Liver (tissue), 9 donors: Measurements from ENCODE around the gene SET. TPM values are rescaled to one million over a fixed set of nuclear protein-coding genes. Genes with fewer than 3 reads are reported as not detected.

Source experiments
- DNase-seq: peaks from one replicate; pipeline ENCODE4 v3.0.0-alpha.2; 2017; ENCODE audit warnings: low spot score
- H3K27ac ChIP-seq, 2 donors: one replicate each; pipeline ENCODE4 v1.7.0; 2013; ENCODE audit warnings: inconsistent platforms in 2 of 2, low read length in 2 of 2, control low read depth in 1 of 2, low read depth in 1 of 2, mild to moderate bottlenecking in 1 of 2
- H3K27me3 ChIP-seq, 4 donors: one replicate each; pipeline versions ENCODE4 v1.6.1 to v1.7.0; 2013; ENCODE audit warnings: low read length in 3 of 4, inconsistent platforms in 1 of 4, mild to moderate bottlenecking in 1 of 4, moderate library complexity in 1 of 4; ENCODE audit not compliant: control insufficient read depth in 4 of 4, insufficient read depth in 4 of 4
- H3K36me3 ChIP-seq, 4 donors: one replicate each; pipeline versions ENCODE4 v1.6.1 to v1.7.0; 2013; ENCODE audit warnings: low read length in 3 of 4, mild to moderate bottlenecking in 3 of 4, low read depth in 1 of 4, moderate library complexity in 1 of 4; ENCODE audit not compliant: control insufficient read depth in 4 of 4, insufficient read depth in 3 of 4
- H3K4me1 ChIP-seq, 4 donors: one replicate each; pipeline versions ENCODE4 v1.6.1 to v1.7.0; 2013; ENCODE audit warnings: low read length in 3 of 4, mild to moderate bottlenecking in 3 of 4, moderate library complexity in 1 of 4; ENCODE audit not compliant: control insufficient read depth in 4 of 4, insufficient read depth in 4 of 4
- H3K4me3 ChIP-seq, 3 donors: one replicate each; pipeline versions ENCODE4 v1.6.1 to v1.7.0; 2013; ENCODE audit warnings: low read length in 3 of 3, control low read depth in 1 of 3, low read depth in 1 of 3, mild to moderate bottlenecking in 1 of 3
- H3K9ac ChIP-seq, 2 donors: one replicate each; pipeline ENCODE4 v1.7.0; 2013; ENCODE audit warnings: low read length in 2 of 2, mild to moderate bottlenecking in 2 of 2, moderate library complexity in 2 of 2, control low read depth in 1 of 2, low read depth in 1 of 2
- H3K9me3 ChIP-seq, 4 donors: one replicate each; pipeline versions ENCODE4 v1.6.1 to v1.7.0; 2013; ENCODE audit warnings: low read length in 3 of 4; ENCODE audit not compliant: control insufficient read depth in 4 of 4
- CTCF ChIP-seq: fragments of 150-350 bp; IDR thresholded peaks from 2 replicates; pipeline ENCODE4 v1.5.1; 2017; ENCODE audit warnings: improper control_type of control experiment, low read depth, low read length; ENCODE audit not compliant: missing input control
- EGR1 ChIP-seq, 2 donors: IDR thresholded peaks; 2 replicates each; pipeline ENCODE4 v1.6.1; 2016 to 2018; ENCODE audit warnings: antibody characterized with exemption in 2 of 2, low read depth in 2 of 2
- FOXA1 ChIP-seq: IDR thresholded peaks from 2 replicates; pipeline ENCODE4 v1.6.1; 2016; ENCODE audit warnings: antibody characterized with exemption
- FOXA2 ChIP-seq: IDR thresholded peaks from 2 replicates; pipeline ENCODE4 v1.6.1; 2016; ENCODE audit warnings: antibody characterized with exemption
- GABPA ChIP-seq, 2 donors: IDR thresholded peaks in 1 of 2; conservative IDR thresholded peaks in 1 of 2; 2 replicates each; pipeline ENCODE4 v1.6.1; 2016; ENCODE audit warnings: antibody characterized with exemption in 2 of 2, mild to moderate bottlenecking in 1 of 2, moderate library complexity in 1 of 2
- HNF4A ChIP-seq, 2 donors: conservative IDR thresholded peaks; 2 replicates each; pipeline ENCODE4 v1.6.1; 2016; ENCODE audit warnings: antibody characterized with exemption in 2 of 2, mild to moderate bottlenecking in 2 of 2
- HNF4G ChIP-seq: IDR thresholded peaks from 2 replicates; pipeline ENCODE4 v1.6.1; 2016; ENCODE audit warnings: antibody characterized with exemption
- JUND ChIP-seq, 2 donors: IDR thresholded peaks; 2 replicates each; pipeline ENCODE4 v1.6.1; 2016; ENCODE audit warnings: antibody characterized with exemption in 2 of 2
- NR2F2 ChIP-seq: IDR thresholded peaks from 2 replicates; pipeline ENCODE4 v1.6.1; 2016; ENCODE audit warnings: antibody characterized with exemption
- RAD21 ChIP-seq, 2 donors: IDR thresholded peaks; 2 replicates each; pipeline ENCODE4 v1.6.1; 2016; ENCODE audit warnings: antibody characterized with exemption in 2 of 2, mild to moderate bottlenecking in 2 of 2
- REST ChIP-seq: IDR thresholded peaks from 2 replicates; pipeline ENCODE4 v1.6.1; 2016; ENCODE audit warnings: antibody characterized with exemption, mild to moderate bottlenecking
- RXRA ChIP-seq, 2 donors: IDR thresholded peaks; 2 replicates each; pipeline ENCODE4 v1.6.1; 2017 to 2018; ENCODE audit warnings: antibody characterized with exemption in 2 of 2, mild to moderate bottlenecking in 1 of 2
- SP1 ChIP-seq: IDR thresholded peaks from 2 replicates; pipeline ENCODE4 v1.6.1; 2018; ENCODE audit warnings: antibody characterized with exemption, mild to moderate bottlenecking
- TAF1 ChIP-seq: conservative IDR thresholded peaks from 2 replicates; pipeline ENCODE4 v1.6.1; 2016; ENCODE audit warnings: antibody characterized with exemption, mild to moderate bottlenecking
- YY1 ChIP-seq: IDR thresholded peaks from 2 replicates; pipeline ENCODE4 v1.6.1; 2016; ENCODE audit warnings: antibody characterized with exemption, mild to moderate bottlenecking
- ZBTB33 ChIP-seq: IDR thresholded peaks from 2 replicates; pipeline ENCODE4 v1.6.1; 2016; ENCODE audit warnings: antibody characterized with exemption
- WGBS: extraction: QIAGEN DNeasy Blood & Tissue Kit; methylation state at CpG from one replicate; pipeline ENCODE4 v1.1.7; 2013; 5-methylcytosine and 5-hydroxymethylcytosine counted together
- polyA plus RNA-seq, 2 donors: library from polyadenylated mRNA; stranded (reverse) in 1 of 2; unstranded in 1 of 2; fragments of 200-250 nt in 1 of 2; fragments of >200 nt in 1 of 2; fragmentation: Nextera tagmentation in 1 of 2; extraction: Ambion mirVana in 1 of 2; gene quantifications; one replicate each; pipeline versions ENCODE4 v1.2.1 to v1.2.3, GENCODE V29; 2013 to 2015
- total RNA-seq, 2 donors: library from RNA; depleted of rRNA; stranded (reverse); fragments of >200 nt; gene quantifications; one replicate each; pipeline ENCODE4 v1.2.3, GENCODE V29; 2014
- donor health status: healthy.
- donor health status: healthy.
- donor health status: healthy.
- donor health status: healthy.
- donor health status: healthy.

SET gene
- total and polyA plus RNA-seq, 4 donors, result 58.2 to 95.6 (median 69.3) TPM

GRCh38 chr9:128728298-128728697 is 39.3 kb downstream of the SET start:
- Histone ChIP-seq H3K4me3 (no peak overlapping the region), H3K4me1 (peaks cover 2 to 14% (median 11%) of the 10 kb centered on the region in 4 donors)
- WGBS, result 81% methylated on average over 7 of the region's 7 CpGs

GRCh38 chr9:128729302-128729701 is 40.3 kb downstream of the SET start:
- no peak overlapping the region for H3K27ac ChIP-seq
- no peaks in the 10 kb centered on the region for H3K27me3 ChIP-seq
- H3K9me3 ChIP-seq, result no peaks in the 10 kb centered on the region
- H3K9ac ChIP-seq, result no peak overlapping the region
- H3K4me3 ChIP-seq, result no peak overlapping the region
- H3K4me1 ChIP-seq, result peaks cover 0 to 7% (median 5%) of the 10 kb centered on the region in 4 donors
- DNase-seq, result no peak
- TF ChIP-seq REST (no peak), NR2F2 (no peak), RAD21 (IDR thresholded peaks at IDR 0.05) (no peak), JUND (IDR thresholded peaks at IDR 0.05) (no peak), HNF4G (no peak), FOXA1 (no peak), CTCF (no peak), FOXA2 (no peak), EGR1 (IDR thresholded peaks at IDR 0.05; ENCODE audit: low read depth in 2 of 2) (no peak), YY1 (no peak), HNF4A (conservative IDR thresholded peaks at IDR 0.05) (no peak), ZBTB33 (no peak), TAF1 (no peak), SP1 (no peak)
- peaks cover 5 to 24% (median 13%) of the 10 kb centered on the region in 4 donors for H3K36me3 ChIP-seq
- 87% methylated on average over 5 of the region's 5 CpGs for WGBS

More at GRCh38 chr9:128728298-128728697, 39.3 kb downstream of the SET start:
- Histone ChIP-seq H3K27me3 (no peaks in the 10 kb centered on the region), H3K36me3 (peaks cover 5 to 22% (median 13%) of the 10 kb centered on the region in 4 donors), H3K9ac (no peak overlapping the region), H3K9me3 (no peaks in the 10 kb centered on the region), H3K27ac (no peak overlapping the region)
- no peak for TF ChIP-seq RXRA (IDR thresholded peaks at IDR 0.05)
- no peak for TF ChIP-seq FOXA2
- TF ChIP-seq GABPA (IDR thresholded peaks at IDR 0.05 in 1 of 2, conservative IDR thresholded peaks at IDR 0.05 in 1 of 2), result no peak
- TF ChIP-seq EGR1 (IDR thresholded peaks at IDR 0.05; ENCODE audit: low read depth in 2 of 2), result no peak
- no peak for TF ChIP-seq ZBTB33
- no peak for TF ChIP-seq NR2F2
- TF ChIP-seq HNF4A (conservative IDR thresholded peaks at IDR 0.05), result no peak
- no peak for TF ChIP-seq FOXA1
- TF ChIP-seq SP1, result no peak
- TF ChIP-seq HNF4G, result no peak
- no peak for DNase-seq
